ENCODE measurements around the gene INPP4B. TPM values are rescaled to one million over a fixed set of nuclear protein-coding genes. Genes with fewer than 3 reads are reported as not detected.

INPP4B gene
- polyA plus RNA-seq, 4 donors, result 6.2 to 9.6 (median 8.4) TPM

GRCh38 chr4:142396279-142396678 is 449.8 kb downstream of the INPP4B start:
- no peak for DNase-seq (ENCODE audit: low read depth in 4 of 4, low spot score in 2 of 4)

- DNase-seq (ENCODE audit: low read depth in 4 of 4, low spot score in 2 of 4), result no peak
These were observed 453.0 kb downstream of the INPP4B start for GRCh38 chr4:142393127-142393526.

- DNase-seq (ENCODE audit: low read depth in 4 of 4, low spot score in 2 of 4), result no peak
These were observed 459.2 kb downstream of the INPP4B start for GRCh38 chr4:142386856-142387255.

GRCh38 chr4:142386449-142386848 is 459.7 kb downstream of the INPP4B start:
- no peak for DNase-seq (ENCODE audit: low read depth in 4 of 4, low spot score in 2 of 4)

GRCh38 chr4:142383800-142384470 is 462.2 kb downstream of the INPP4B start:
- DNase-seq (ENCODE audit: low read depth in 4 of 4, low spot score in 2 of 4), result no peak

GRCh38 chr4:142383354-142383753 is 462.7 kb downstream of the INPP4B start:
- no peak for DNase-seq (ENCODE audit: low read depth in 4 of 4, low spot score in 2 of 4)

GRCh38 chr4:142380052-142380602 is 466.0 kb downstream of the INPP4B start:
- DNase-seq (ENCODE audit: low read depth in 4 of 4, low spot score in 2 of 4), result no peak

- no peak for DNase-seq (ENCODE audit: low read depth in 4 of 4, low spot score in 2 of 4)
These were observed 466.6 kb downstream of the INPP4B start for GRCh38 chr4:142379277-142380051.

- no peak for DNase-seq (ENCODE audit: low read depth in 4 of 4, low spot score in 2 of 4)
These were observed 467.9 kb downstream of the INPP4B start for GRCh38 chr4:142378179-142378578.

GRCh38 chr4:142377342-142378091 is 468.6 kb downstream of the INPP4B start:
- DNase-seq (ENCODE audit: low read depth in 4 of 4, low spot score in 2 of 4), result no peak

- no peak for DNase-seq (ENCODE audit: low read depth in 4 of 4, low spot score in 2 of 4)
These were observed 469.9 kb downstream of the INPP4B start for GRCh38 chr4:142376204-142376603.

- no peak for DNase-seq (ENCODE audit: low read depth in 4 of 4, low spot score in 2 of 4)
These were observed 472.5 kb downstream of the INPP4B start for GRCh38 chr4:142373610-142374009.

- no peak for DNase-seq (ENCODE audit: low read depth in 4 of 4, low spot score in 2 of 4)
These were observed 473.4 kb downstream of the INPP4B start for GRCh38 chr4:142372530-142373260.

GRCh38 chr4:142369141-142369540 is 477.0 kb downstream of the INPP4B start:
- no peak for DNase-seq (ENCODE audit: low read depth in 4 of 4, low spot score in 2 of 4)

GRCh38 chr4:142367418-142368180 is 478.5 kb downstream of the INPP4B start:
- no peak for DNase-seq (ENCODE audit: low read depth in 4 of 4, low spot score in 2 of 4)

- DNase-seq (ENCODE audit: low read depth in 4 of 4, low spot score in 2 of 4), result no peak
These were observed 479.3 kb downstream of the INPP4B start for GRCh38 chr4:142366769-142367181.

- DNase-seq (ENCODE audit: low read depth in 4 of 4, low spot score in 2 of 4), result no peak
These were observed 480.7 kb downstream of the INPP4B start for GRCh38 chr4:142365391-142365790.

- DNase-seq (ENCODE audit: low read depth in 4 of 4, low spot score in 2 of 4), result no peak
These were observed 482.4 kb downstream of the INPP4B start for GRCh38 chr4:142363686-142364085.

GRCh38 chr4:142361981-142362380 is 484.1 kb downstream of the INPP4B start:
- no peak for DNase-seq (ENCODE audit: low read depth in 4 of 4, low spot score in 2 of 4)

- DNase-seq (ENCODE audit: low read depth in 4 of 4, low spot score in 2 of 4), result no peak
These were observed 485.4 kb downstream of the INPP4B start for GRCh38 chr4:142360657-142361056.
